GM12878 (cell line): ENCODE measurements around the gene CBX8. TPM values are rescaled to one million over a fixed set of nuclear protein-coding genes. Genes with fewer than 3 reads are reported as not detected.

Experiments
- ATAC-seq: fragments of 200-7000 bp; cut with Tn5 transposase; 3 replicates; pipeline ENCODE4 v1.9.1; 2020; ENCODE audit warnings: mild to moderate bottlenecking, moderate library complexity
- BruUV-seq: library from RNA; stranded (reverse); fragments of 400-500 nt; replicated peaks from 2 replicates; lab custom pipeline; 2021; lab: Mats Ljungman, UMichigan
- CTCF ChIA-PET: fragments of 300-600 bp; sonication (Branson Sonifier 250); formaldehyde crosslinking; extraction: SDS; loops from one replicate; lab custom pipeline; 2021; ENCODE audit warnings: inconsistent platforms; lab: Yijun Ruan, JAX
- POLR2A ChIA-PET: fragments of 350-600 bp; formaldehyde crosslinking; extraction: SDS; loops from one replicate; lab custom pipeline; 2021; ENCODE audit warnings: inconsistent platforms; lab: Charles Lee
- RAD21 ChIA-PET: fragments of 300-600 bp; sonication (Branson Sonifier 250); formaldehyde crosslinking; loops from one replicate; lab custom pipeline; 2023; ENCODE audit warnings: antibody characterized with exemption; ENCODE audit not compliant: unreplicated experiment; lab: Charles Lee
- SMC1A ChIA-PET: fragments of 300-600 bp; sonication (Branson Sonifier 250); formaldehyde crosslinking; loops from one replicate; lab custom pipeline; 2023; ENCODE audit not compliant: unreplicated experiment, uncharacterized antibody; lab: Charles Lee
- DNase-seq: peaks from one replicate; pipeline ENCODE4 v3.0.0-alpha.2; 2011; ENCODE audit warnings: low read depth, low spot score
- FAIRE-seq: peaks from 3 replicates; lab custom pipeline; 2011; peaks lifted over from hg19 to GRCh38; lab: Jason Lieb, UNC
- H2AFZ ChIP-seq: 2 replicates; pipeline ENCODE4 v1.6.0; 2011; ENCODE audit warnings: low read depth, low read length, control low read depth; ENCODE audit not compliant: control insufficient read depth
- H3K27ac ChIP-seq: 2 replicates; pipeline ENCODE4 v1.5.1; 2011; ENCODE audit warnings: control low read depth; ENCODE audit not compliant: control insufficient read depth, insufficient read depth
- H3K27me3 ChIP-seq, 2 experiments: replicated peaks in 1 of 2; 2 replicates each; pipeline versions ENCODE4 v1.6.0 to v1.6.1; 2011; ENCODE audit warnings: low read length in 1 of 2; ENCODE audit not compliant: control insufficient read depth in 2 of 2, insufficient read depth in 2 of 2
- H3K36me3 ChIP-seq, 2 experiments: 2 replicates each; pipeline ENCODE4 v1.5.1; 2011; ENCODE audit warnings: low read length in 1 of 2; ENCODE audit not compliant: control insufficient read depth in 2 of 2, insufficient read depth in 2 of 2
- H3K4me1 ChIP-seq: 2 replicates; pipeline ENCODE4 v1.6.1; 2011; ENCODE audit warnings: mild to moderate bottlenecking, low read length, moderate library complexity, mixed read lengths; ENCODE audit not compliant: control insufficient read depth, insufficient read depth
- H3K4me2 ChIP-seq: 2 replicates; pipeline ENCODE4 v1.6.0; 2011; ENCODE audit warnings: control low read depth; ENCODE audit not compliant: control insufficient read depth, insufficient read depth
- H3K4me3 ChIP-seq: fragments of 200-600 bp; sonication (generic); 2 replicates; pipeline ENCODE4 v1.5.1; 2016
- H3K79me2 ChIP-seq: 2 replicates; pipeline ENCODE4 v1.6.0; 2011; ENCODE audit warnings: low read length; ENCODE audit not compliant: control insufficient read depth, insufficient read depth
- H3K9ac ChIP-seq: 2 replicates; pipeline ENCODE4 v1.8.0; 2011; ENCODE audit warnings: low read length, control low read depth, mixed read lengths; ENCODE audit not compliant: control insufficient read depth, insufficient read depth
- H3K9me3 ChIP-seq: replicated peaks from 3 replicates; pipeline ENCODE4 v1.5.1; 2011; ENCODE audit warnings: mild to moderate bottlenecking, low read length; ENCODE audit not compliant: control insufficient read depth, insufficient read depth
- H4K20me1 ChIP-seq: 2 replicates; pipeline ENCODE4 v1.6.0; 2011; ENCODE audit not compliant: control insufficient read depth, insufficient read depth
- CHD2 ChIP-seq: IDR thresholded peaks from 2 replicates; pipeline ENCODE4 v1.6.1; 2011; ENCODE audit warnings: low read depth, low read length, improper control_type of control experiment, borderline replicate concordance
- HDAC6 ChIP-seq: fragments of 200-600 bp; sonication (generic); IDR thresholded peaks from one replicate; pipeline ENCODE4 v1.8.0; 2017; ENCODE audit warnings: antibody characterized with exemption; ENCODE audit not compliant: unreplicated experiment
- IKZF1 ChIP-seq: fragments of 450-650 bp; conservative IDR thresholded peaks from 2 replicates; pipeline ENCODE4 v1.6.1; 2017; ENCODE audit warnings: antibody characterized with exemption, mild to moderate bottlenecking
- IKZF2 ChIP-seq, 2 experiments: fragments of 450-650 bp; IDR thresholded peaks; 2 replicates each; pipeline ENCODE4 v1.6.1; 2017; ENCODE audit warnings: mild to moderate bottlenecking in 2 of 2, moderate library complexity in 2 of 2
- LARP7 ChIP-seq: fragments of 450-650 bp; IDR thresholded peaks from 2 replicates; pipeline ENCODE4 v1.6.1; 2017; ENCODE audit warnings: mild to moderate bottlenecking
- STAT1 ChIP-seq: fragments of 450-650 bp; conservative IDR thresholded peaks from 2 replicates; pipeline ENCODE4 v1.6.1; 2014; ENCODE audit warnings: antibody characterized with exemption, mild to moderate bottlenecking
- ZNF207 ChIP-seq: fragments of 450-650 bp; IDR thresholded peaks from 2 replicates; pipeline ENCODE4 v1.6.1; 2014; ENCODE audit warnings: antibody characterized with exemption, mild to moderate bottlenecking, borderline replicate concordance
- ZSCAN29 ChIP-seq: fragments of 450-650 bp; IDR thresholded peaks from 2 replicates; pipeline ENCODE4 v1.6.1; 2017; ENCODE audit warnings: mild to moderate bottlenecking, moderate library complexity
- WGBS: methylation state at CpG from one replicate; pipeline ENCODE4 v1.1.6; 2016; ENCODE audit warnings: low lambda C conversion rate; ENCODE audit not compliant: insufficient replicate concordance, insufficient coverage; ENCODE audit errors: missing lambda C conversion rate; 5-methylcytosine and 5-hydroxymethylcytosine counted together
- in situ Hi-C: fragments of 300-500 bp; cut with MboI; formaldehyde crosslinking; loops from 9 replicates; pipeline ENCODE4 v1.14.3; 2018; ENCODE audit warnings: mixed read lengths
- intact Hi-C: fragments of 100-400 bp; cut with micrococcal nuclease; formaldehyde crosslinking; loops from one replicate; pipeline ENCODE4 v1.14.2; 2022; ENCODE audit not compliant: unreplicated experiment
- polyA plus RNA-seq, 11 experiments: library from polyadenylated mRNA; depleted of rRNA in 4 of 11; unstranded in 6 of 11; stranded (reverse) in 5 of 11; fragments of >200 nt; fragmentation: Nextera tagmentation in 4 of 11; fragmentation: Illumina TruSeq in 1 of 11; extraction: Ambion mirVana in 4 of 11; extraction: Trizol in 1 of 11; gene quantifications; 1 replicate in 1 of 11; 2 replicates in 10 of 11; pipeline versions ENCODE4 v1.2.1 to v1.2.3, GENCODE V29; 2011 to 2016; ENCODE audit warnings: inconsistent platforms in 2 of 11, missing spikeins in 2 of 11, low read depth in 1 of 11
- total RNA-seq, 4 experiments: library from RNA; depleted of rRNA in 3 of 4; stranded (reverse); fragments of >200 nt in 3 of 4; fragmentation: Illumina TruSeq in 1 of 4; extraction: Trizol in 1 of 4; gene quantifications; 2 replicates each; pipeline versions ENCODE4 v1.2.1 to v1.2.3, GENCODE V29; 2013 to 2021
- TF ChIP-seq, protein P1 (sequence below): IDR thresholded peaks from 2 replicates; pipeline ENCODE4 v1.6.1; 2012; ENCODE audit warnings: low read length, inconsistent platforms

The CBX8 gene
- total and polyA plus RNA-seq, 10 of the 15 experiments (the other 5 are each of a cell fraction or from before 2014, with no cell fraction given) = 0.03 to 6.7 (median 1.9) TPM

DNA sequence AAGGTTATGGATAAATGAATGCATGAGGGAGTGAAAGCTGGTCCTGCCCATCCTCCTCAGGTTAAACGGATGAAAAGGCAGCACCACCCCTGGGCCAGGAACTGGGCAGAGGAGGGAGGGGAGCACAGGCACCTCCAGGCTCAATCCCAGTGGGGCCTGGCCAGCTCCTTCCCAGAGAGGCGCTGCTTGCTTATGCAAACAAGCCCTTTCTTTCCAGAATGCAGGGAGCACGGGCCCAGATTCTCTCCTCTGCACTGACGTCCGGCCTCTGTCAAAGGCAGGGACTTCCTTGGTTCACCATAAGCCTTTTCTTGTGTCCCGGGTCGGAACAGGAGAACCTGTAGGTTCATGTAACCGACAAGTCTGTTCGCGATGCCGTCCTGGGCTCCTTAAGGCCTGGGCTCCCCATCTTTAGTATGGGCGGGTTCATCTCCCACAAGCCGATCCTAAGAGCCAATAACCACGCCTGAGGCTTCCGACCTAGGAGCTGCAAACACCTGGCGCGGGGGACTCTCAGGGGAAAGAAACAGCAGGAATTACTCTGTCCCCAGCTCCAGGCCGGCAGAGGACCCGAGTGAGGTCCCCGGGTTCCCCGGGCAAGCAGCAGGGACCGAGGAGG, 49.9 kb downstream of the CBX8 start:
- H3K27me3 ChIP-seq = peaks cover 0 to 4% of the 10 kb centered on the region in 2 experiments; a peak in 2 of 4 replicates
- no TSS peak for BruUV-seq
- POLR2A ChIA-PET = no interaction called here
- H3K4me3 ChIP-seq = no peak overlapping the region
- no peaks in the 10 kb centered on the region for H3K79me2 ChIP-seq
- CTCF ChIA-PET = interaction anchor here (0.8 to 2.3 kb wide), 9 partner anchors 13 to 251 kb away, joined by 3 to 13 read pairs (median 5); no protein-coding TSS in a partner anchor
- no peak for ATAC-seq
- no peak overlapping the region for H3K27ac ChIP-seq
- in situ Hi-C loops = no loop called here
- H3K4me1 ChIP-seq = peaks cover 13% of the 10 kb centered on the region
- DNase-seq = no peak
- no peaks in the 10 kb centered on the region for H4K20me1 ChIP-seq
- no peaks in the 10 kb centered on the region for H3K36me3 ChIP-seq
- FAIRE-seq = no peak
- H2AFZ ChIP-seq = no peak overlapping the region
- WGBS = 51% methylated on average over 22 of the region's 22 CpGs
- no peak overlapping the region for H3K4me2 ChIP-seq
- SMC1A ChIA-PET = no interaction called here
- intact Hi-C loops = loop anchor here (2.0 to 5.0 kb wide), 2 partner anchors 90 to 228 kb away; partner anchors contain the start of gene CBX4
- RAD21 ChIA-PET = interaction anchor here (1.3 kb wide), 1 partner anchor 64 kb away, joined by 10 read pairs; no protein-coding TSS in a partner anchor
- no peak for TF ChIP-seq ZNF207
- TF ChIP-seq ZSCAN29 = no peak
- no peak for TF ChIP-seq IKZF1
- TF ChIP-seq LARP7 = no peak
- no peak for TF ChIP-seq STAT1
- TF ChIP-seq, protein P1, sequence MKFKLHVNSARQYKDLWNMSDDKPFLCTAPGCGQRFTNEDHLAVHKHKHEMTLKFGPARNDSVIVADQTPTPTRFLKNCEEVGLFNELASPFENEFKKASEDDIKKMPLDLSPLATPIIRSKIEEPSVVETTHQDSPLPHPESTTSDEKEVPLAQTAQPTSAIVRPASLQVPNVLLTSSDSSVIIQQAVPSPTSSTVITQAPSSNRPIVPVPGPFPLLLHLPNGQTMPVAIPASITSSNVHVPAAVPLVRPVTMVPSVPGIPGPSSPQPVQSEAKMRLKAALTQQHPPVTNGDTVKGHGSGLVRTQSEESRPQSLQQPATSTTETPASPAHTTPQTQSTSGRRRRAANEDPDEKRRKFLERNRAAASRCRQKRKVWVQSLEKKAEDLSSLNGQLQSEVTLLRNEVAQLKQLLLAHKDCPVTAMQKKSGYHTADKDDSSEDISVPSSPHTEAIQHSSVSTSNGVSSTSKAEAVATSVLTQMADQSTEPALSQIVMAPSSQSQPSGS = no peak
- TF ChIP-seq CHD2 = no peak
- TF ChIP-seq HDAC6 = no peak
- no peak for TF ChIP-seq IKZF2 (IDR thresholded peaks at IDR 0.05)
- H3K9me3 ChIP-seq = no peaks in the 10 kb centered on the region
- H3K9ac ChIP-seq = no peak overlapping the region
